Glutamatergic neuron (in vitro differentiated cells): ENCODE data around the gene DLL1. TPM values are rescaled to one million over a fixed set of nuclear protein-coding genes. Genes with fewer than 3 reads are reported as not detected.

Experiments used
- DNase-seq: peaks from one replicate; pipeline ENCODE4 v3.0.0; 2022
- H3K27ac Mint-ChIP-seq: one replicate; pipeline ENCODE4 v1.8.0; 2020; ENCODE audit warnings: mild to moderate bottlenecking, mixed read lengths, inconsistent platforms; ENCODE audit not compliant: unreplicated experiment
- H3K27me3 Mint-ChIP-seq: one replicate; pipeline ENCODE4 v1.8.0; 2020; ENCODE audit warnings: mild to moderate bottlenecking, moderate library complexity, mixed read lengths, inconsistent platforms; ENCODE audit not compliant: unreplicated experiment
- H3K36me3 Mint-ChIP-seq: one replicate; pipeline ENCODE4 v1.8.0; 2020; ENCODE audit warnings: mild to moderate bottlenecking, mixed read lengths, inconsistent platforms; ENCODE audit not compliant: unreplicated experiment
- H3K4me1 Mint-ChIP-seq: one replicate; pipeline ENCODE4 v1.8.0; 2020; ENCODE audit warnings: mild to moderate bottlenecking, low read depth, mixed read lengths, inconsistent platforms; ENCODE audit not compliant: unreplicated experiment
- H3K4me3 Mint-ChIP-seq: one replicate; pipeline ENCODE4 v1.8.0; 2020; ENCODE audit warnings: mild to moderate bottlenecking, mixed read lengths, inconsistent platforms; ENCODE audit not compliant: unreplicated experiment
- H3K9me3 Mint-ChIP-seq: one replicate; pipeline ENCODE4 v1.8.0; 2020; ENCODE audit warnings: mild to moderate bottlenecking, moderate library complexity, mixed read lengths, inconsistent platforms; ENCODE audit not compliant: unreplicated experiment
- CTCF ChIP-seq: fragments of 200-600 bp; sonication (generic); IDR thresholded peaks from one replicate; pipeline ENCODE4 v1.5.0; 2021; ENCODE audit not compliant: partially characterized antibody, unreplicated experiment
- total RNA-seq: library from RNA; stranded (reverse); fragmentation: NEBNext Ultra II Directional; extraction: Animal tissue kit (Norgen Biotek cat#: 25700); gene quantifications from one replicate; pipeline ENCODE4 v1.2.1, GENCODE V29; 2021; ENCODE audit not compliant: unreplicated experiment

The DLL1 gene
- total RNA-seq, 1 donor from 2014 or later = 34.3 TPM

DNA sequence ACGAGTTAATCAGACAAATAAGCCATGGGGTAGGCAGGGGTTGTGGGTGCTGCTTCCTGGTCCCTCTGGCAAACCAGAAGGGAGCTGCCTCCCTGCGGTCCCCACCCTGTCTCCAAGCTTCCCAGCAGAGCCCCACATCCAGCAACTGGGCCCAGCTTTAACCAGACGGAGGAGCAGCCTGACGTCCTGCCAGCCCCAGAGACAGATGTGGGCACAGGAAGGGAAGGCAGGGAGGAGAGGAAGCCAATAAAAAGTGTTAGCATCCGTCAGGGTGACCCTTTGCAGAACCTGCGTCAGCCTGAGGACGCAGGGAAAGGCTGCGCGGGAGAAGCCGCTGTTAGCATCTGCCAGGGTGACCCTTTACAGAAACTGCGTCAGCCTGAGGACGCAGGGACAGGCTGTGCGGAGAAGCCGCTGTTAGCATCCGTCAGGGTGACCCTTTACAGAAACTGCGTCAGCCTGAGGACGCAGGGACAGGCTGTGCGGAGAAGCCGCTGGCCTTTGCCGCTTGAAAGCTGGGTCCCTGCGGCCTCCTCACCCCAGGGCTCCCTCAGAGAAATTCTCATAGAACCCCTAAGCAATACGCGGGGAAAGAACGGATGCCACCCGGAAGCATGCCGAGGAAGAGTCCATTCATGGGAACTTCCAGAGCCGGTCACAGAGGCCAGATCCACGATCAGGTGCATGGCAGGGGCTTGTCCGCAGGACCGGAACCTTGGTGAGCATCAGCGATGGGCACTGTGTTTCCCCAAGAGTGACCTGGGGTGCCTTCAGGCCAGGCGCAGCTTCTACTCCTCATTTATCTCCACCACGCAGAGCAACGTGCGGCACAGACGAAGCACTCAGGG lies 15.9 kb downstream of the DLL1 start:
- Mint-ChIP-seq H3K36me3 (no peaks in the 10 kb centered on the region), H3K27me3 (peaks cover under 1% of the 10 kb centered on the region), H3K9me3 (no peaks in the 10 kb centered on the region), H3K4me1 (peaks cover 12% of the 10 kb centered on the region), H3K4me3 (no peak overlapping the region), H3K27ac (no peak overlapping the region)
- no peak for TF ChIP-seq CTCF
- DNase-seq = no peak

DNA sequence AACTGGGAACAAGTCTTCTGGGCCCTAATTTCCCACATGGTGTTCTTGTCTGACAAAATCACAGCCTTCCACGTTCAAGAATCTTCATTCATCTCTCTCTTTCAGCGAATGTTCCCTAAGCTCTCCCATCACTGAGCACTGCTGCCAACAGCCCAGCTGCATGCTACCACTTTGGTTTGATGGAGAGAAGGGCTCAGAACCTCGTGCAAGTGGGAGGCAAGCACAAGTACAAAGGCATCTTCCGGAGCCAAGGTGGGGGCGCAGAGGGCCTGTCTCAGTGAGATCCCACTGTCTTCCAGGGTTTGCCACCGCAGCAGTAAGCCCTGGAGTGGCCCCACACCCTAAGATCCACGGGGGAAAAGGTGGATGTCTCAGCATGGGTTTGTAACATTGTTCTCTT lies 17.2 kb downstream of the DLL1 start:
- H3K36me3 Mint-ChIP-seq = no peaks in the 10 kb centered on the region
- no peak overlapping the region for H3K27ac Mint-ChIP-seq
- H3K4me3 Mint-ChIP-seq = no peak overlapping the region
- no peaks in the 10 kb centered on the region for H3K27me3 Mint-ChIP-seq
- TF ChIP-seq CTCF = no peak
- no peak for DNase-seq
- no peaks in the 10 kb centered on the region for H3K9me3 Mint-ChIP-seq
- peaks cover 15% of the 10 kb centered on the region for H3K4me1 Mint-ChIP-seq

- Mint-ChIP-seq H3K36me3 (no peaks in the 10 kb centered on the region), H3K27me3 (no peaks in the 10 kb centered on the region), H3K4me1 (peaks cover 15% of the 10 kb centered on the region), H3K27ac (no peak overlapping the region), H3K4me3 (no peak overlapping the region), H3K9me3 (no peaks in the 10 kb centered on the region)
- no peak for TF ChIP-seq CTCF
- DNase-seq = no peak
Observed at GRCh38 chr6:170273191-170273590, 17.7 kb downstream of the DLL1 start.

DNA sequence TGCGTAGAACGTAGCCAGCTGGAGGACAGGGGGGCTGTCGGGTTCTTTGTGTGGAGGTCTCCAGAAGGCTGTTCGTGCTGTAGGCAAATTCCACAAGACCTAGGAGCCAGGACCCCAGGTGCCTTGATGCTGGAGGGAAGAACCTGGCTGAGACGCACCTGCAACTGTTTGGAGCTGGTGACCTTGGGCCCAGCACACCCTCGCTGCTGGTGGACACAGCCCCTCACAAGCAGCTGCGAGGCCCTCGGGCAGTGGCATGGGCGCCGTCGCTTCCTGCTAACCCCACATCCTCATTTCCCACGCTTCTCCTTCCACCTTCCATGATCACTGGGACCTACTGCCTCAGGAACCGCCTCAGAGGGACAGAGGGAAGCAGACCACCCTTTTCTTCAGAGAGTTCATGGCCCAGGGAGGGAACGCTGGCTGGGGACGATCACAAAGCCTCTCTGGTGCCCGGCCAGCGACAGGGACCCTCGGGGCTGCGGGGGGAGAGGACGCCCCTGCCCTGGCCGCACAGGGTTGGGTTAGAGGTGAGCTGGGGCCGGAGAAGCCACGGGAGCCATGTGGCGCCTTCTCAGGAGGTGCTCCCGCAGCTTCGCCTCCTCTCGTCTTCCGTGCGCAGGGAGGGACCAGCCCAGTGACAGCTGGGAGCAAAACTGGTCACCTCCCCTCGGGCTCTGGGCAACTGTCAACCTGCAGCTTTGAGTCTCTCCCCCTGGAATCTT lies 18.4 kb downstream of the DLL1 start:
- no peak for TF ChIP-seq CTCF
- Mint-ChIP-seq H3K27me3 (no peaks in the 10 kb centered on the region), H3K36me3 (no peaks in the 10 kb centered on the region), H3K4me1 (peaks cover 18% of the 10 kb centered on the region), H3K9me3 (no peaks in the 10 kb centered on the region), H3K27ac (no peak overlapping the region), H3K4me3 (no peak overlapping the region)
- no peak for DNase-seq

- Mint-ChIP-seq H3K9me3 (no peaks in the 10 kb centered on the region), H3K4me3 (no peak overlapping the region)
- no peak for DNase-seq
Observed at GRCh38 chr6:170271771-170272314, 19.0 kb downstream of the DLL1 start.

More at GRCh38 chr6:170271771-170272314, 19.0 kb downstream of the DLL1 start:
- Mint-ChIP-seq H3K36me3 (no peaks in the 10 kb centered on the region), H3K27me3 (no peaks in the 10 kb centered on the region), H3K27ac (no peak overlapping the region), H3K4me1 (peaks cover 16% of the 10 kb centered on the region)
- TF ChIP-seq CTCF = no peak
